SK-N-DZ (cell line): ENCODE measurements around the gene FAM193A.
"Not testable (repeated sequence)": the region's sequence is repeated elsewhere in the genome, so short reads cannot be mapped to it uniquely, and the experiment has no call there.

Experiments
- DNase-seq: peaks from one replicate; pipeline ENCODE4 v3.0.0-alpha.2; 2015; ENCODE audit warnings: low spot score

Gene FAM193A

GRCh38 chr4:2514193-2514592 is 22.3 kb upstream of the FAM193A start:
- DNase-seq = not testable (repeated sequence)

- DNase-seq = not testable (repeated sequence)
These were observed 21.5 kb upstream of the FAM193A start for GRCh38 chr4:2514944-2515343.

DNA sequence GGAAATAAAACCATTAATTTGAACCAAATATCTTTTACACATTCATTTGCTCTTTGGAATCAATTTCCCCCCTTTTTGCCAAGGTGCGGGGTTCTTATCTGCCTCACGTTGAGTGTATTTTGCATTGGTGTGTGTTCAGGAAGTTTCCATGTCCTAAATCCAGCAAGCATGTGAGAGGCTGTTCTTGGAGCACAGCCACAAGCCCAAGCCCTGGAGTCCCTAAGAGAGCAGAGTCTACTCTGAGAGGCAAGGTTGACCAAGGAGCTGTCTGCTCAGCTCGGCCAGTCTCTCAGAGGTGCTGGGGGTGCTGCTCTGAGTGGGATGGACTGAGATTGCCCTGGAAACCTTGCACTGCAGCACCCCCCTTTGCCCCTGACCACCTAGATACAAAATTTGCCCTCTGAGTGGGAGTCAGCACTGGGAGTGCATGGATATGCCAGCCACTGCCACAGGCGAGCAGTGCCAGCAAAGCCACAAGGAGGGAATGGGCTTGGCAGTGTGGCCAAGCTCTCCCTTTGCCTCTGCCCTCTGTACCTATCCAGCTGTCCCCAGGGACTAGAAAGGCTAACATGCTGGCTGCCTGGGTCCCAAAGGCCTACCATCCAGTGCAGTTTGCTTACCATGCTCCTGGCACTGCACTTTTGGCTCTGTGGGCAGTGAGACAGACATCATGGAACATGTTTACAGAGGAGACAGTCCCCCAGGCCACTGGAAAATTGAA is 20.5 kb upstream of the FAM193A start:
- no peak for DNase-seq

- DNase-seq = no peak
These were observed 19.8 kb upstream of the FAM193A start for GRCh38 chr4:2516635-2517034.

DNA sequence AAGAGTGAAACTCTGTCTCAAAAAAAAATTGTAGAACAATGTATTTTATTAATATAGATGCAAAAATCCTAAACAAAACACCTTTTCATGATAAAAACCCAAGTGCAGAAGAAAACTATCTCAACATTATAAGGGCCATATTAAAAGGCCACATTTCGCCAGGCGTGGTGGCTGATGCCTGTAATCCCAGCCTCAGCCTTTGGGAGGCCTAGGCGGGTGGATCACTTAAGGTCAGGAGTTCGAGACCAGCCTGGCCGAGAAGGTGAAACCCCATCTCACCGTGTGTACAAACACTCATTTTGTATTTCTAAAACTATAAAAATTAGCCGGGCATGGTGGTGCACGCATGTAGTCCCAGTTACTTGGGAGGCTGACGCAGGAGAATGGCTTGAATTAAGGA is 9.9 kb upstream of the FAM193A start:
- no peak for DNase-seq

- peak; percentile 35 for DNase-seq
These were observed 1.5 kb upstream of the FAM193A start for GRCh38 chr4:2534904-2535375.

GRCh38 chr4:2535376-2536192 is 863 bp upstream of the FAM193A start:
- DNase-seq = peak; percentile 69

GRCh38 chr4:2537011-2537830 is 774 bp downstream of the FAM193A start:
- peak; percentile 22 for DNase-seq

GRCh38 chr4:2543580-2544191 is 7.2 kb downstream of the FAM193A start:
- DNase-seq = not testable (repeated sequence)

DNA sequence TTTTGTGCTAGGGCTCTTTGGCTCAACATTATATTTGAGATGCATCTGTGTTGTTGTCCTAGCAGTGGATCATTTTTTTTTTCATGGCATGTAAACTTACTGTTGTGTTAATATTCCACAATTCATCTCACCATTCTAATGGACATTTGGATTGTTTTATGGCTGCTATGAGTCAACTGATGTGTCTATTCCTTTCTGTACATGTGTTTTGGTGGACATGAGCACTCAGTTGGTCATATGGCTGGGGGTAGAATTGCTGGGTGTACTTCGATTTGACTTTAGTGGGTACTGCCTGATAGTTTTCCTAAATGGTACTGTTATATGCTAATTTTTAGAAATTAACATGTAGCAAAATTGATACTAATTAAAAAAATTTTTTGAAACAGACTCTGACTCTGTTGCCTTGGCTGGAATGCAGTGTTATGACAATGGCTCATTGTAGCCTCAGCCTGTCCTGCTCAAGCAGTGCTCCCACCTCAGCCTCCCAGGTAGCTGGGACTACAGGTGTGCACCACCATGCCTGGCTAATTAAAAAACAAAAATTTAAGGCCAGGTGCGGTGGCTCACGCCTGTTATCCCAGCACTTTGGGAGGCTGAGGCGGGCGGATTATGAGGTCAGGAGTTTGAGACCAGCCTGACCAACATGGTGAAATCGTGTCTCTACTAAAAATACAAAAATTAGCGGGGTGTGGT is 9.0 kb downstream of the FAM193A start:
- no peak for DNase-seq

DNA sequence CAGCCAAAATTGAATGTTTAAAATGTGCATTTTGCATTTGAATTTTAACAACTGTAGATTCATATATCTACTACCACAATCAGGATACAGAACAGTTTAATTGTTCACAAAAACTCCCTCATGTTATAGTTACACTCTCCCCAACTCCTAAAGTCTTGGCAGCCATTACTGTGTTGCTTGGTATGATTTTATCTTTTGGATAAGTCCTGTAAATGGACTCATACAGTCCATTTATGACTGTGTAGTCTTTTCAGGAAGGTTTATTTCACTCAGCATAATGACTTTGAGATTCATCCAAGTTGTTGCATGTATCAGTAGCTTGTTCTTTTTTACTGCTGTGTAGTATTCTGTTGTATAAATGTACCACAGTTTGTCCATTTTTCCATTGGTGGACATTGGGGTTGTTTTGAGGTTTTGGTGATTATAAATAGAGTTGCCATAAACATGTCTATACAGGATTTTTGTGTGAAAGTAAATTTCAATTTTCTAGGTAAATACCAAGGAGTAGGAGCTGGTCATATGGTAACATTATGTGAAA is 9.9 kb downstream of the FAM193A start:
- no peak for DNase-seq

- DNase-seq = not testable (repeated sequence)
These were observed 10.7 kb downstream of the FAM193A start for GRCh38 chr4:2546961-2547691.

- DNase-seq = no peak
These were observed 14.7 kb downstream of the FAM193A start for GRCh38 chr4:2551118-2551517.

GRCh38 chr4:2552806-2553205 is 16.4 kb downstream of the FAM193A start:
- no peak for DNase-seq

DNA sequence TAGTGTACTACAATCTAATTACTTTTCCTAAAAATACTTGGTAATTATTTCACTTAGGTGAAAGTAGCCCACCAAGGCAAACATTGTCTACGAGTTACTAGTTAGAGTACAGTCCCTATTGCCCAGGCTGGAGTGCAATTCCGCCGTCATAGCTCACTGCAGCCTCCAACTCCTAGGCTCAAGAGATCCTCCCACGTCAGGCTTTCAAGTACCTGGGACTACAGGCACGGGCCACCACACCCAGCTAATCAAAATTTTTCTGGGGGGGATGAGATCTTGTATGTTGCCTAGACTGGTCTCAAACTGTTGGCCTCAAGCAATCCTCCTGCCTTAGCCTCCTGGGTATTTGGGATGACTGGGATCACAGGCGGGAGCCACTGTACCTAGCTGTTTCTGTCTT is 21.9 kb downstream of the FAM193A start:
- DNase-seq = no peak

GRCh38 chr4:2560167-2560566 is 23.7 kb downstream of the FAM193A start:
- no peak for DNase-seq

DNA sequence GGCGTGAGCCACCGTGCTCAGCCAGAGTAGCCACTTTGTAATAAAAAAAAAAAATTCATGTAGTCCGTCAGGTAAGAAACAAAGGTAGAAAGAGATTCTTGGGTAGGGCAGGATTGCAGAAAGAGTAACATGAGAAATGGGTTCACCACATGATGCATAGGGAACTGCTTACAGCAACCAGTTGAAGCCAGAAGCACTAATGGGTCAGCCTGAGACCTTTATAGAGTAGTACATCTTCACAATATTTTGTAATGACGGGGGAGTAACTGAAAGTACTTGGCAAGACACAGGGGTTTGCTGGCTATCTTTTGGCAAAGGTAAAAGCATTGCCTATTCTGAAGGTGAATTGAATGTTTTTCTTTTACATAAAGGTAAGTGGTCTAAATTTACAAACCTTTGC is 29.1 kb downstream of the FAM193A start:
- DNase-seq = no peak

GRCh38 chr4:2570036-2570435 is 33.6 kb downstream of the FAM193A start:
- no peak for DNase-seq

DNA sequence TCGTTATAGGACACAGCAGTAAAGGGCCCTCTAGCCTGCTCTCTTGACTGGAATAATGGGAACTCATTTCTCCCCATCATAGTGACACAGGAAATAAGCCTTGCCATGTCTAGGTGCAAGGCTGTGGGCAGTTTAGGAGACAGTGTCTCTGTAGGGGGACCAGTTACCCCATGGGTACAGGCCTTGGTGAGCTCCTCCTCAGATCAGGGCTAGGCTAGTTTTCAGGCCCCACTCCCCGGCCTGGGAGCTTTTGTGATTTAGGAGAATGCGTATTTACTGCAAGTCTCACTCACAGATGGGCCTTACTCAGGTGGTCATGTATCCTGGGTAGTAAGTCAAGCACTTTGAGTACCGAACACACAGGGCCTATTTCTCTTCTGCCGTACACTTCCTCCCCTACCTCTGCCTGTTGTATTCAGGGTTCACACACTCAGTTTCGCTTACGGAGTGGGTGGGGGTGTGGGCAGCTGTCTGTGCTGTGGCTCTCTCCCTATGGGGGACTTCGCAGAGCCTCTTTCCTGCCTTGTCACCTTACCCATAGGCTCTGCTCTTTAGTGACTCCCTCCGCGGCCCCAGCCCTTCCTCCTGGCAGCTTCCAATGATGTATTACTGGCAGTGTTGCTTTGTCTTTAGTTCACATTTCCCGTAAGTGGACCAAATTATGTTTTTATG is 34.2 kb downstream of the FAM193A start:
- no peak for DNase-seq
